ENCODE measurements around the gene IL17RA.
A peak's percentile ranks its signal among the peaks of the same experiment; 100 is the strongest.
"Not testable (repeated sequence)": the region's sequence is repeated elsewhere in the genome, so short reads cannot be mapped to it uniquely, and the experiment has no call there.

Gene IL17RA, protein sequence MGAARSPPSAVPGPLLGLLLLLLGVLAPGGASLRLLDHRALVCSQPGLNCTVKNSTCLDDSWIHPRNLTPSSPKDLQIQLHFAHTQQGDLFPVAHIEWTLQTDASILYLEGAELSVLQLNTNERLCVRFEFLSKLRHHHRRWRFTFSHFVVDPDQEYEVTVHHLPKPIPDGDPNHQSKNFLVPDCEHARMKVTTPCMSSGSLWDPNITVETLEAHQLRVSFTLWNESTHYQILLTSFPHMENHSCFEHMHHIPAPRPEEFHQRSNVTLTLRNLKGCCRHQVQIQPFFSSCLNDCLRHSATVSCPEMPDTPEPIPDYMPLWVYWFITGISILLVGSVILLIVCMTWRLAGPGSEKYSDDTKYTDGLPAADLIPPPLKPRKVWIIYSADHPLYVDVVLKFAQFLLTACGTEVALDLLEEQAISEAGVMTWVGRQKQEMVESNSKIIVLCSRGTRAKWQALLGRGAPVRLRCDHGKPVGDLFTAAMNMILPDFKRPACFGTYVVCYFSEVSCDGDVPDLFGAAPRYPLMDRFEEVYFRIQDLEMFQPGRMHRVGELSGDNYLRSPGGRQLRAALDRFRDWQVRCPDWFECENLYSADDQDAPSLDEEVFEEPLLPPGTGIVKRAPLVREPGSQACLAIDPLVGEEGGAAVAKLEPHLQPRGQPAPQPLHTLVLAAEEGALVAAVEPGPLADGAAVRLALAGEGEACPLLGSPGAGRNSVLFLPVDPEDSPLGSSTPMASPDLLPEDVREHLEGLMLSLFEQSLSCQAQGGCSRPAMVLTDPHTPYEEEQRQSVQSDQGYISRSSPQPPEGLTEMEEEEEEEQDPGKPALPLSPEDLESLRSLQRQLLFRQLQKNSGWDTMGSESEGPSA

GRCh38 chr22:17084554-17085276, at the start of gene IL17RA:
Gene IL17RA (plus strand): TSS chr22:17085000. CDS start chr22:17085092, 92 bp downstream.
- DNase-seq: peak; percentile 82

DNA sequence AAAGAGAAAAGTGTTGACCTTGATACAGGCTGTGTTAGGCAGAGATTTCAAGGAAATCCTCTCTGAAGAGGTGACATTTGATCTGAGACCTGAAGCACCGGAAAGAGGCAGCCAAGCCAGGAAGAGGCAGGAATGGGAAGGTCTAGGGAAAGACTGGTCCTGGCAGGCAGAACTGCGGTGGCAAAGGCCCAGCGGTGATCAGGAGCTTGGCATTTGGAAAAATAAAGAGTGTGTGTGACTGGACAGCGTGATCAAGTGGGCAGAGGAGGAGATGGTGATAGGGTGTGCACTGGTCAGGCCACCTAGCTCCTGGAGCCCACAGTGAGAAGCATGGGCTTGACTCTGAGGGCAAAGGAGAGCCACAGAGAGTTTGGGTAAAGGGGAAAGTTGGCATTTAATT, 49.6 kb upstream of the IL17RA start:
- DNase-seq: no peak

DNA sequence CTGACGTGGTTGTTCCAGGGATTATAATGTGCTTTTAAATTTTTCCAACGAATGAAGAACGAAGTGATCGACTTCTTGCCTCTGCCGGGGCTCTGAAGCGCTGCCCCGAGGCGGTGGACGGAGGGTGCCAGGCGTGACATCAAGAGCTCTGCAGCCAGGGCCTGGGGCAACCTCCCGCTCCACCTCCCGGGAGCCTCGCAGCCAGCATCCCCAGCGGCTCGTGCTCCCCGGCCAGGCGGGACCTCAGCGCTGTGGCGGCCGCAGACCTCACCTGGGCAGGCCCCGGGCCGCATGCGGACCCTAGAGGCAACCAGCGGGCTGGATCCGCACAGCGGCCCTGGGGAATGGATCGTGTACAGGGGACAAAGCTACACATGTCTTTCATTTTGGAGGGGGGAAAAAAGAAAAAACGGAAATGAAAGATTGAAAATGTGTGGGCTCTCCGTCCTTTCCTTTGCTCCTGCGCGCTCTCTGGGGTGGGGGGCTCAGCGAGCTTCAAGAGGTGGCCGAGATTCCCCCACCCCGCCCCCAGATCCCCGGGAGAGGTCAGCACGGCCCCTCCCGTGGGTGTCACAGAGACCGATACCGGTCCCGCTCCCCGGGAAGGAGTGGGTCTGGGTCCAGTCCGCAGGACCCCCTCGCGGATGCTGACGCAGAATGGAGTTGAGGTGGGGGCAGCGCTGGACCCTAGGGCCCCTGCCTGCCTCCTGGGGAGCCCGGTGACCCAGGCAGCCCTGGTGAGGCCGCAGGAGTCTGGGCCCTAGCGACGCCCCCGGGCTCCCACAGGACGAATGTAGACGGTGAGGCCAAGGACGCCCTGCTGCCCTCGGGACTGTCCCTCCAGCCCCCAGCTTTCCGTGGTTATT, 48.6 kb upstream of the IL17RA start:
- DNase-seq: not testable (repeated sequence)

- DNase-seq: not testable (repeated sequence)
Observed at GRCh38 chr22:17036842-17037711, 47.7 kb upstream of the IL17RA start.

DNA sequence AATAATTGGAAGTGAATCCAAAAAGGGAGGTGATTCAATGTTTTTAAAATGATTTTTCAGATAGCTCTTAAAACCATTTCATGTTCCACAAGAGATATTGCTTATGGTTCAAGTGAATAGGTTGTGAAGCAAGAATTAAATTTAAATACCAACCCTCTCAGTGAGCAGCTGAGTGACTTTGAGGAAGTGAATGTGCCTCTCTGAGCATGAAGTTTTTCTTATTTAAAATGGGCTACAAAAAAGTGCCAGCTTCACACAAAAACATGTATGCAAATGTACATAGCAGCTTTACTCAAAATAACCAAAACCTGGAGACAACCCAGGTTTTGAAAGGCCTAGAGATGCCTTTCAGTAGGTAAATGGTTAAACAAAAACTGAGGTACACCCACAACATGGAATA, 41.3 kb upstream of the IL17RA start:
- DNase-seq: no peak

- DNase-seq: no peak
Observed at GRCh38 chr22:17046566-17047348, 38.0 kb upstream of the IL17RA start.

DNA sequence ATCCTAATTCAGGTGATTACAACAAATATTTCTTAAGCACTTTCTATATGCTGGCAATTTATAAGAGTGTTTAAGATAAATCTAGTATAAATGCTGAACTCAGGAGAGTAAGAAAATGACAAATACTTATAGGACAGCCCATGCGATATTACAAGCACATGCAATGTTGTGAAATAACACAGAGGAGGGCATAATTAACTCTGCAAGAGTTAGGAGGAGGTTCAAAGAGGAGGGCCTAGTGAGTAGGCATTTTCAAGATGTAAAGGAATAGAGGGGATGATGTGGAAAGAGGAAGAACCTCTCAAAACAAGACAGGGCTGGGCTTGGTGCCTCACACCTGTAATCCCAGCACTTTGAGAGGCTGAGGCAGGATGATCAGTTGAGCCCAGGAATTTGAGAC, 37.1 kb upstream of the IL17RA start:
- DNase-seq: no peak

DNA sequence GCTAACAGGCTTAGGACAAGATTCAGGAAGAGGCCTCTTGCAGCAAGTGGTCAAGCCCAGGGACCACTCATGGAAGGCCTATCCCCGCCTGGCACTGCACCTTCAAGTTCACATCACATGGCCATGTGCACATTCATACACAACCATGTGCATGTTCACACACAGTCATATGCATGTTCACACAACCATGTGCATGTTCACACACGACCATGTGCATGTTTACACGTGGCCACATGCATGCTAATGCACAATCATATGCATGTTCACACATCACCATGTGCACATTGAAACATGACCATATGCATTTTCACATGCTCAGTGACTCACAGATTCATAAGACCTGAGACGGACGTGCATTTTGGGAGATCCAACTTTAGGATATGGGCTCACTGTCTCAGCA, 28.7 kb upstream of the IL17RA start:
- DNase-seq: no peak

DNA sequence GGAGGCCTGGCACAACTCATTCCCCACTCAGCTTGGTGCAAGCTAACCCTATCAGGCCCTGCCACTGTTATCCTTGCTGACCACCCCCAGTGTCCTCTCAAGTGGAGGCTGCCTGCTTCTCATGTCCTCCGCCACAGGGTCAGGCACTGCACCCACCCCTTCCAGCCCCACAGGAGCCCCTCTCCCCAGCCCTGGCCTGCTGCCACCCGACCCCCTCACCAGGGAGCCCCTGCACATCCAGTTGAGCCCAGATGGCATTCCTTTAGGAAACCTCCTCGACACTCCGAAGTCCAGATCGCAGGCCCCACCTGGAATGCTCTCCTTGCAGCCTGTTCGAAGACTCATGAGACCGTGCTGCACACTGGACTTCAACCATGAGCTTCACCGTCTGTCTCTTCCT, 28.0 kb upstream of the IL17RA start:
- DNase-seq: no peak

GRCh38 chr22:17057959-17058814, 26.6 kb upstream of the IL17RA start:
- DNase-seq: peak; percentile 36

- no peak for DNase-seq
Observed at GRCh38 chr22:17060126-17060525, 24.7 kb upstream of the IL17RA start.

- no peak for DNase-seq
Observed at GRCh38 chr22:17063411-17064106, 21.2 kb upstream of the IL17RA start.

- DNase-seq: no peak
Observed at GRCh38 chr22:17064498-17065100, 20.2 kb upstream of the IL17RA start.

- DNase-seq: no peak
Observed at GRCh38 chr22:17065433-17065832, 19.4 kb upstream of the IL17RA start.

GRCh38 chr22:17072877-17073276, 11.9 kb upstream of the IL17RA start:
- DNase-seq: no peak

GRCh38 chr22:17074648-17075002, 10.2 kb upstream of the IL17RA start:
- no peak for DNase-seq

DNA sequence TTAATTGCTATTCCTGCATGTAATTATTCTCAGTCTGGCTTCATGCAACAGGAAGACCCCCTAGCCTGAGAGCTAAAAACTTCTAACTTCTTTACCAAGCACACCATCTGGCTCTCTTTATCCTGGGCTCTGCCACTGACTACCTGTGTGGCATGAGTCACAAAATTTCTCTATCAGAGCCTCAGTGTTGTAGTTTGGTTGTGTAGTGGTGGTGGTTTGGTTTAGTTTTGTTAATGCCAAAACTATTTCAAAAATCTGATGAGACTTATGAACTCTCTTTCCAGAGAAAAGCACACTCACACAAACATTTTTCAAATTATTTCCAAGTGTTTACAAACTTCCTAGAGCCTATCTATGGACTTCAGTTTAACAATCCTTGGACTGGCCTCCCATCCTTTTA, 7.5 kb upstream of the IL17RA start:
- DNase-seq: no peak

DNA sequence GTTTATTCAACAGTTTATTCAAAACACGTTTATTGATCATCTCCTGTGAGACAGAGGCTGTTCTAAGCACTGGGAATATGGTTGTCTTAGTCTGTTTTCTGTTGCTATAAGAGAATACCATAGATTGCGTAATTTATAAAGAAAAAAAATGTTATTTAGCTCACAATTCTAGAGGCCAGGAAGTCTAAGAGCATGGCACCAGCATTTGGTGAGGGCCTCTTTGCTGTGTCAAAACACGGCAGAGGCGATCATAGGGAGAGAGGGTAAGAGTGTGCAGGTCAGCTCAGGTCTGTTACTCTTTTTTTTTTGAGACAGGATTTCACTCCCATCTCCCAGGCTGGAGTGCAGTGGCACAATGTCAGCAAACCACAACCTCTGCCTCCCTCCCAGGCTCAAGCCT, 5.2 kb upstream of the IL17RA start:
- no peak for DNase-seq

Measured in NCI-H345 (cell line).